HepG2 (cell line): ENCODE measurements around the gene ZFP92. TPM values are rescaled to one million over a fixed set of nuclear protein-coding genes. Genes with fewer than 3 reads are reported as not detected.

Experiments used
- ATAC-seq: fragments of 200-7000 bp; cut with Tn5 transposase; 3 replicates; pipeline ENCODE4 v1.9.1; 2020; ENCODE audit warnings: mild to moderate bottlenecking, moderate library complexity
- BruUV-seq: library from RNA; stranded (reverse); fragments of 400-500 nt; replicated peaks from 2 replicates; lab custom pipeline; 2021; lab: Mats Ljungman, UMichigan
- CTCF ChIA-PET: fragments of 300-600 bp; formaldehyde crosslinking; extraction: SDS; loops from one replicate; lab custom pipeline; 2021; ENCODE audit warnings: low total read pairs, inconsistent platforms, low intra/inter-chr PET ratio; lab: Yijun Ruan, JAX
- POLR2A ChIA-PET: fragments of 350-600 bp; sonication (Branson Sonifier 250); formaldehyde crosslinking; loops from one replicate; lab custom pipeline; 2020; ENCODE audit warnings: antibody characterized with exemption, inconsistent platforms; lab: Yijun Ruan, JAX
- DNase-seq: peaks from one replicate; pipeline ENCODE4 v3.0.0-alpha.2; 2015; ENCODE audit warnings: low spot score
- FAIRE-seq: peaks from 3 replicates; lab custom pipeline; 2011; peaks lifted over from hg19 to GRCh38; lab: Jason Lieb, UNC
- H2AFZ ChIP-seq: one replicate; pipeline ENCODE4 v1.6.1; 2011; ENCODE audit warnings: low read length, inconsistent platforms
- H3K27ac ChIP-seq: fragments of 300-600 bp; 3 replicates; pipeline ENCODE4 v1.8.0; 2011; ENCODE audit warnings: mixed run types, mild to moderate bottlenecking, mixed read lengths, low read length, inconsistent platforms; ENCODE audit not compliant: insufficient read depth; ENCODE audit errors: extremely low read length
- H3K27me3 ChIP-seq, 2 experiments: fragments of 200-600 bp in 1 of 2; 2 replicates in 1 of 2; 3 replicates in 1 of 2; pipeline versions ENCODE4 v1.6.0 to v1.8.0; 2011; ENCODE audit warnings: low read length in 2 of 2, mild to moderate bottlenecking in 2 of 2, moderate library complexity in 2 of 2, inconsistent platforms in 1 of 2; ENCODE audit not compliant: insufficient read depth in 2 of 2, control insufficient read depth in 1 of 2
- H3K36me3 ChIP-seq, 2 experiments: fragments of 200-600 bp in 1 of 2; replicated peaks in 1 of 2; 2 replicates in 1 of 2; 3 replicates in 1 of 2; pipeline versions ENCODE4 v1.5.1 to v1.8.0; 2011; ENCODE audit warnings: low read length in 2 of 2, inconsistent platforms in 1 of 2; ENCODE audit not compliant: insufficient read depth in 2 of 2, control insufficient read depth in 1 of 2
- H3K4me1 ChIP-seq: 2 replicates; pipeline ENCODE4 v1.5.1; 2012; ENCODE audit warnings: low read length, inconsistent platforms; ENCODE audit not compliant: insufficient read depth
- H3K4me2 ChIP-seq: 2 replicates; pipeline ENCODE4 v1.6.0; 2011; ENCODE audit warnings: low read depth, low read length, inconsistent platforms
- H3K4me3 ChIP-seq, 3 experiments: fragments of 200-600 bp in 1 of 3; sonication (generic), shearing (Covaris generic) in 1 of 3; replicated peaks in 1 of 3; 2 replicates each; pipeline ENCODE4 v1.5.1; 2011 to 2016; ENCODE audit warnings: low read length in 3 of 3, inconsistent platforms in 2 of 3, low read depth in 2 of 3, mild to moderate bottlenecking in 2 of 3, control low read depth in 1 of 3, mixed read lengths in 1 of 3; ENCODE audit not compliant: insufficient read depth in 1 of 3
- H3K79me2 ChIP-seq: one replicate; pipeline ENCODE4 v1.6.1; 2011; ENCODE audit warnings: low read length, inconsistent platforms; ENCODE audit not compliant: insufficient read depth
- H3K9ac ChIP-seq: 2 replicates; pipeline ENCODE4 v1.6.0; 2011; ENCODE audit warnings: mild to moderate bottlenecking, low read depth, low read length, inconsistent platforms; ENCODE audit not compliant: insufficient read depth
- H3K9me3 ChIP-seq: 2 replicates; pipeline ENCODE4 v1.5.1; 2012; ENCODE audit warnings: mild to moderate bottlenecking, low read length
- H4K20me1 ChIP-seq: 2 replicates; pipeline ENCODE4 v1.6.0; 2011; ENCODE audit warnings: inconsistent platforms, mild to moderate bottlenecking, low read length, moderate library complexity; ENCODE audit not compliant: insufficient read depth
- EEA1 ChIP-seq: sonication (generic); formaldehyde crosslinking; IDR thresholded peaks from 2 replicates; pipeline ENCODE4 v1.5.1; 2020; ENCODE audit warnings: mild to moderate bottlenecking, missing genetic modification reagents, borderline replicate concordance
- MZF1 ChIP-seq: sonication (generic); formaldehyde crosslinking; IDR thresholded peaks from 2 replicates; pipeline ENCODE4 v1.8.1; 2023; ENCODE audit warnings: mild to moderate bottlenecking, missing genetic modification reagents, borderline replicate concordance
- RELA ChIP-seq: sonication (generic); formaldehyde crosslinking; IDR thresholded peaks from 2 replicates; pipeline ENCODE4 v1.4.0; 2020; ENCODE audit warnings: missing genetic modification reagents
- ZNF432 ChIP-seq: sonication (generic); formaldehyde crosslinking; IDR thresholded peaks from 2 replicates; pipeline ENCODE4 v1.5.0; 2020; ENCODE audit warnings: missing genetic modification reagents, mild to moderate bottlenecking, borderline replicate concordance
- ZNF562 ChIP-seq: sonication (generic); formaldehyde crosslinking; IDR thresholded peaks from 2 replicates; pipeline ENCODE4 v1.8.0; 2022; ENCODE audit warnings: missing genetic modification reagents, borderline replicate concordance
- WGBS: methylation state at CpG from one replicate; pipeline ENCODE4 v1.1.6; 2017; ENCODE audit warnings: low lambda C conversion rate; 5-methylcytosine and 5-hydroxymethylcytosine counted together
- in situ Hi-C: cut with HindIII; loops from 2 replicates; pipeline ENCODE4 v1.10.0; 2017; ENCODE audit warnings: low pct_unique_long_range_greater_than_20kb; ENCODE audit not compliant: extremely low pct_ligation_motif_present
- intact Hi-C: fragments of 100-400 bp; cut with micrococcal nuclease; formaldehyde crosslinking; loops from one replicate; pipeline ENCODE4 v1.10.0; 2022; ENCODE audit not compliant: unreplicated experiment
- polyA plus RNA-seq, 8 experiments: library from polyadenylated mRNA; depleted of rRNA in 3 of 8; stranded (reverse) in 7 of 8; unstranded in 1 of 8; fragments of >200 nt; fragmentation: Illumina TruSeq in 4 of 8; extraction: Trizol in 4 of 8; gene quantifications; 2 replicates each; pipeline versions ENCODE4 v1.2.1 to v1.2.3, GENCODE V29; 2011 to 2016; ENCODE audit warnings: low read depth in 4 of 8, missing spikeins in 1 of 8, mixed read lengths in 1 of 8; ENCODE audit not compliant: insufficient read depth in 1 of 8
- total RNA-seq, 5 experiments: library from RNA; depleted of rRNA; stranded (reverse); fragments of >200 nt; fragmentation: Illumina TruSeq; extraction: Trizol; gene quantifications; 2 replicates each; pipeline ENCODE4 v1.2.3, GENCODE V29; 2016; ENCODE audit warnings: low read depth in 1 of 5
- TF ChIP-seq, protein P1 (sequence below): sonication (generic); formaldehyde crosslinking; IDR thresholded peaks from 2 replicates; pipeline ENCODE4 v1.8.1; 2023; ENCODE audit warnings: missing genetic modification reagents, inconsistent platforms, borderline replicate concordance
- TF ChIP-seq, protein P2 (sequence below): sonication (generic); formaldehyde crosslinking; IDR thresholded peaks from 2 replicates; pipeline ENCODE4 v1.4.0; 2020; ENCODE audit warnings: mild to moderate bottlenecking, missing genetic modification reagents

Gene ZFP92
- total and polyA plus RNA-seq, 2 of the 13 experiments (the other 11 are each of a cell fraction or from before 2014, with no cell fraction given) = 0.02 TPM; not detected in 1

DNA sequence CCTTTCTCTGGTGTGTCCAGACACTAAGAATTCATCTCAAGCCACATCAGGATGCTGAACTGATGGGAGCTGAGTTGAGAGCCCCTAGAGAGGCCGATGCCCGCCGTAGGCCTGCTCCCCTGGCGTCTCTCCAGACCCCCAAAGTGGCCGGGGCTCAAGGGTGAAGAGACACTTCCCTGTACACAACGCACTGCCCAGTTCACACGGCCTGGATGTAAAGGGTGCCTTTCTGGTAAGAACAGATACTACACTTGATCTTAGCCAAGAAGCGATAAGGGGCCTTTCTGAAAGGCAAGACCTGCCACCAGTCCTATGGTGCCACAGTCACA is 39.6 kb downstream of the ZFP92 start:
- Histone ChIP-seq H3K27me3 (no peaks in the 10 kb centered on the region), H3K9me3 (no peaks in the 10 kb centered on the region), H3K4me1 (no peaks in the 10 kb centered on the region), H3K4me3 (no peak overlapping the region), H4K20me1 (no peaks in the 10 kb centered on the region), H3K4me2 (no peak overlapping the region), H3K9ac (no peak overlapping the region), H3K27ac (no peak overlapping the region), H3K79me2 (no peaks in the 10 kb centered on the region), H3K36me3 (no peaks in the 10 kb centered on the region; a peak in 1 of 5 replicates), H2AFZ (no peak overlapping the region)
- ATAC-seq (no peak), FAIRE-seq (no peak), DNase-seq (no peak)
- TF ChIP-seq MZF1 = no peak
- TF ChIP-seq, protein P1, sequence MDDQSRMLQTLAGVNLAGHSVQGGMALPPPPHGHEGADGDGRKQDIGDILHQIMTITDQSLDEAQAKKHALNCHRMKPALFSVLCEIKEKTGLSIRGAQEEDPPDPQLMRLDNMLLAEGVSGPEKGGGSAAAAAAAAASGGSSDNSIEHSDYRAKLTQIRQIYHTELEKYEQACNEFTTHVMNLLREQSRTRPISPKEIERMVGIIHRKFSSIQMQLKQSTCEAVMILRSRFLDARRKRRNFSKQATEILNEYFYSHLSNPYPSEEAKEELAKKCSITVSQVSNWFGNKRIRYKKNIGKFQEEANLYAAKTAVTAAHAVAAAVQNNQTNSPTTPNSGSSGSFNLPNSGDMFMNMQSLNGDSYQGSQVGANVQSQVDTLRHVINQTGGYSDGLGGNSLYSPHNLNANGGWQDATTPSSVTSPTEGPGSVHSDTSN = no peak
- POLR2A ChIA-PET = no interaction called here
- no TSS peak for BruUV-seq
- CTCF ChIA-PET = no interaction called here
- WGBS = 80% methylated on average over 1 of the region's 8 CpGs
- in situ Hi-C loops = loop anchor here (10.0 kb wide), 1 partner anchor 54 kb away; no protein-coding TSS in a partner anchor
- intact Hi-C loops = no loop called here

DNA sequence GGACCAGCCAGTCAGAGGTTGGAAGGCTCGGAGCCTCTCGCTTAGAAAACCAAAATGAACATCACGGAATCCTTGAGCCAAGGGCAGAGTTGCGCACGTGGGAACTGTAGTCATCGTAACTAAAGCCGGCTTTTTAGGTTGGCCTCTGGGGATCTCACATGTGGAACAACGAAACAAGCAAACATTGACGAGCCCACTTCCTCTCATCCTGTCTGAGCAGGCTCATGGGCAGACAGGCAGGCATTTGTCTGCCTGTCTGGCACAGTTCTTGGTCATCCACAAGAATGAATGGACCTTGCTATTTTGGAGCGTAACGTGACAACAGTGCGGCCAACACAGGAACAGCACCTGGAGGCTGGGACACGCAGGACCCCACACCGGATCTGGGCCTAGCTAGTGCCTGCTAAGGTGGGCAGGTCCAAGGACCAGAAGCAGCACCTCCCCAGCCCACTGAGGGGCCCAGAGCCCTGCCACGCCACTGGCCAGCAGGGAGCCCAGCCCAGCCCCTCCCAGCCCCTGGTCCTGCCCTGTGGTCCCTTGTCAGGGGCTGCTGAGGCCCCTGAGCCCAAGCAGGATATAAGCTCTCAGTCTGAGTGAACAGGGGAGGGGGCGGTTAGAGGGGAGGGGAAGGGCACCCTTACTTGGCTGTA is 43.8 kb downstream of the ZFP92 start:
- intact Hi-C loops (no loop called here), in situ Hi-C loops (loop anchor here (10.0 kb wide), 1 partner anchor 50 kb away; no protein-coding TSS in a partner anchor)
- no peak overlapping the region for H3K4me2 ChIP-seq
- no peaks in the 10 kb centered on the region for H3K27me3 ChIP-seq
- no peaks in the 10 kb centered on the region for H4K20me1 ChIP-seq
- H3K36me3 ChIP-seq = no peaks in the 10 kb centered on the region; a peak in 1 of 5 replicates
- no peaks in the 10 kb centered on the region for H3K4me1 ChIP-seq
- TF ChIP-seq ZNF432 (CRISPR knock-in tag) = no peak
- TF ChIP-seq ZNF562 (CRISPR knock-in tag) = no peak
- TF ChIP-seq RELA (CRISPR knock-in tag) = no peak
- TF ChIP-seq, protein P2, sequence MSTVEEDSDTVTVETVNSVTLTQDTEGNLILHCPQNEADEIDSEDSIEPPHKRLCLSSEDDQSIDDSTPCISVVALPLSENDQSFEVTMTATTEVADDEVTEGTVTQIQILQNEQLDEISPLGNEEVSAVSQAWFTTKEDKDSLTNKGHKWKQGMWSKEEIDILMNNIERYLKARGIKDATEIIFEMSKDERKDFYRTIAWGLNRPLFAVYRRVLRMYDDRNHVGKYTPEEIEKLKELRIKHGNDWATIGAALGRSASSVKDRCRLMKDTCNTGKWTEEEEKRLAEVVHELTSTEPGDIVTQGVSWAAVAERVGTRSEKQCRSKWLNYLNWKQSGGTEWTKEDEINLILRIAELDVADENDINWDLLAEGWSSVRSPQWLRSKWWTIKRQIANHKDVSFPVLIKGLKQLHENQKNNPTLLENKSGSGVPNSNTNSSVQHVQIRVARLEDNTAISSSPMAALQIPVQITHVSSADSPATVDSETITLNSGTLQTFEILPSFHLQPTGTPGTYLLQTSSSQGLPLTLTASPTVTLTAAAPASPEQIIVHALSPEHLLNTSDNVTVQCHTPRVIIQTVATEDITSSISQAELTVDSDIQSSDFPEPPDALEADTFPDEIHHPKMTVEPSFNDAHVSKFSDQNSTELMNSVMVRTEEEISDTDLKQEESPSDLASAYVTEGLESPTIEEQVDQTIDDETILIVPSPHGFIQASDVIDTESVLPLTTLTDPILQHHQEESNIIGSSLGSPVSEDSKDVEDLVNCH (CRISPR knock-in tag) = no peak
- no peak for TF ChIP-seq EEA1
- no peak overlapping the region for H3K9ac ChIP-seq
- H3K4me3 ChIP-seq = no peak overlapping the region
- no peaks in the 10 kb centered on the region for H3K9me3 ChIP-seq
- no peak overlapping the region for H3K27ac ChIP-seq
- ATAC-seq (no peak), FAIRE-seq (no peak), DNase-seq (no peak)
- ChIA-PET POLR2A (no interaction called here), CTCF (no interaction called here)
- no peak overlapping the region for H2AFZ ChIP-seq
- BruUV-seq = no TSS peak
- no peaks in the 10 kb centered on the region for H3K79me2 ChIP-seq
- WGBS = 97% methylated on average over 7 of the region's 16 CpGs
